GM18951 (cell line): Measurements from ENCODE around the gene RNU6-1.

Experiments
- POLR2A ChIP-seq: IDR thresholded peaks from 4 replicates; pipeline ENCODE4 v1.6.1; 2011; ENCODE audit warnings: mild to moderate bottlenecking; ENCODE audit not compliant: insufficient read length, insufficient read depth; ENCODE audit errors: extremely low read depth
- in situ Hi-C: fragments of 300-500 bp; cut with MboI; formaldehyde crosslinking; loops from one replicate; pipeline ENCODE4 v1.12.0; 2022; ENCODE audit warnings: low sequenced_read_pairs, mixed read lengths, inconsistent platforms; ENCODE audit not compliant: unreplicated experiment

The RNU6-1 gene

GRCh38 chr15:67850994-67851571, 11.2 kb upstream of the RNU6-1 start:
- in situ Hi-C loops, result loop anchor here (25.0 kb wide), 1 partner anchor 311 kb away; no protein-coding TSS in a partner anchor
- no peak for TF ChIP-seq POLR2A

- in situ Hi-C loops, result loop anchor here (25.0 kb wide), 1 partner anchor 312 kb away; no protein-coding TSS in a partner anchor
- no peak for TF ChIP-seq POLR2A
Observed at GRCh38 chr15:67850336-67850735, 10.5 kb upstream of the RNU6-1 start.

GRCh38 chr15:67849538-67849937, 9.7 kb upstream of the RNU6-1 start:
- in situ Hi-C loops, result no loop called here
- no peak for TF ChIP-seq POLR2A

DNA sequence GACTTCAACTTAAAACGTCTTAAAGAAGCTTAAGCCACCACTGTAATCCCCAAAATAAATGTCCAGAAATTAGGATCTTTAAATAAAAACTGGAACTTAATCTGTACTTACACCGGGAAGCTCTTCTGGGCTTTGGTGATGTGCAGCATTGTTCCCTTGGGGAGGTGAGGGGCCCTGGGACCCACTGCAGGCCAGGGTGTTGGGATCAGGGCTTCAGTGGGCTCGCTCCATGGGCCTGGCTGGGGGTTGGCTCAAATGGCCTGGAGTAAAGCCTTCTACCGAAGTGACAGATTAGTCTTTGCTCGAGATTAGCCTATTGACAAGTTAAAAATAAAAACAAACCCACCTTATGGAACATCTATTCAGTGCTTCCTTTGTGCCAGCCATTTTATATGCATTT, 6.1 kb upstream of the RNU6-1 start:
- in situ Hi-C loops, result no loop called here
- no peak for TF ChIP-seq POLR2A

GRCh38 chr15:67843571-67844387, 3.9 kb upstream of the RNU6-1 start:
- TF ChIP-seq POLR2A, result no peak
- in situ Hi-C loops, result no loop called here

DNA sequence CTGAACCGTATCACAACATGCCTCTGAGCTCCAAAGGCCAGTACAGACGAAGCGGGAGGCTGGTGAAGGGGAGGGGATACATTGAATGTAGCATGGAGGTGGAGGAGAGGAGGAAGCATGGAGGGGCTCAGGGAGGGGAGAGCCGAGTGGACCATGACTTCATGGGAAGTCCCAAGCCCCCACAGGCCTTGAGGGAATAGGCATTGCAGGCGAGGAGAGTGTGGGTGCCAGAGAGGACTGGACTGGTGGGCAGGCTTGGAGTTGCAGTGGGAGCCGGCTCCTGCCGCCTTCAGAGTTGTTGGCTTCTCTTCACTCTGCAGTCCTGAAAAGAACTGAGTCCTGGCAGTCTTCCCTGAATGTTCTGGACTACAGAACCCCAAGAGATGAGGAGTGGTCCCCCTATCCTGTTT, 3.3 kb upstream of the RNU6-1 start:
- TF ChIP-seq POLR2A, result no peak
- in situ Hi-C loops, result no loop called here

DNA sequence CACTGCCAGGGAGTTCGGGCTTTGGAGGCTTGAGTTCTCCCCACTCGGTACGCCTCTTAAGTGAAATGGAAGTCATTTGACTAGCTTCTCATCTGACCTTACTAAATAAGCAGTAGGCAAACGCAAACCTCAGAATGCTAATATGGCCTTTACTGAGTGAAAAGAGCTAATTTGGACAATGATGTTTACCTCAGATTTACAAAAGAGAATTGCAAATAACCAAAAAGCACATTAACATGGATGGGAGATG, 1.6 kb upstream of the RNU6-1 start:
- in situ Hi-C loops, result no loop called here
- no peak for TF ChIP-seq POLR2A

DNA sequence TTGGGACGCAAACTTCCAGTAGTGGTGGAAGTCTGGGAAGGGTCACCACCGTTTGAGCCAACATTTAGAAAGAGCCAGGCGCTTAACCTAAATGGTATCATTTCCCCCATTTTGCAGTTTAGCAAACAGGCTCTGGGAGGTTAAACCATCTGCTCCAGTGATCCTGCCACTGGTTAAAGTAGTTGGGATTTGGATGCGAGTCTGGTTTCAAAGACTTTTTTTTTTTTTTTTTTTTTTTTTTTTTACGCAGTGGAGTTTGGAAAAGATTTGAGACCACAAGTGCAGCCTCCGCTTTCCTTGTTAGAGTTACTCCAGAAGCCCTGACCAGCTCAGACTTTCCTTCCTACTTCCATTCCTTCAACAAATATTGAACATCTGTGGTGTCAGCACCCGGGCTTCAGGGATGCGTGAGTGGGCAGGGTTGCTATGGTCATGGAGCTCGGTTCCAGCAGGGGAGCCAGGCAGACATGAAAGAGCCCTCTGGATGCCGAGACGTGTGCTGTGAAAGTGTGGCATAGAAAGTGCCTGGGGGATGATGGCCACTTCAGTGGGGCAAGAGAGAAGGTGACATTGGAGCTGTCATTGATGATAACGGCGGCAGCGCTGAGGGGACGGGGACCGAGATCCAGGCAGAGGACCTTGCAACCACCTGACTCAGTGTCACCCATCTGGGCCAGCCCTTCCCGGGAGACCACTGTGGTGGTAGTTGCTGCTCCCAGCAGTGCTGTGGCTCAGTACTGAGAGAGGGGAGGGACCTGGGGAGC, 1.1 kb upstream of the RNU6-1 start:
- TF ChIP-seq POLR2A, result no peak
- in situ Hi-C loops, result no loop called here

DNA sequence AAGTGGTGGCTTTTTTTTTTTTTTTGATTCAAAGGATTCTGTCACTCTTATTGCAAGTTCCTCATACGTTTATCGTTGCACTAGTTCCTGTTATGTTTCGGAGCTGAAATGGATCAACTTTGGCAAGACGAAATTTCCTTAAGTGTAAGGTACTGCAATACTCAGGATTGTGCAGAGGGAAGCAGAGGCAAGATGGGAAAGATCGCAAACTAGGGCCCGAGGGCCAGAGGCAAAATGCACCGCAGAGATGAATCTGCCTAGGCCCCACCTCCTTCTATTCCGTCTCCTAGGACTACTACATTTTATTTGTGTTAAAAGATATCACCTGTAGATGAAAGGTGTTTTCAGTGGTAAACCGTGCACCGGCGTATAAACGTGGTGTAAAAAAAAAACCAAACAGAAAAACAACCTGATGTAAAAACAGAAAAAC, 331 bp downstream of the RNU6-1 start:
- in situ Hi-C loops, result loop anchor here (10.0 kb wide), 2 partner anchors 375 to 895 kb away; no protein-coding TSS in a partner anchor

GRCh38 chr15:67838789-67839332, 984 bp downstream of the RNU6-1 start:
- in situ Hi-C loops, result loop anchor here (10.0 kb wide), 2 partner anchors 374 to 894 kb away; no protein-coding TSS in a partner anchor
- TF ChIP-seq POLR2A, result no peak

More for the DNA sequence above, 331 bp downstream of the RNU6-1 start:
- no peak for TF ChIP-seq POLR2A

GRCh38 chr15:67836955-67837354, 2.9 kb downstream of the RNU6-1 start:
- no peak for TF ChIP-seq POLR2A
- in situ Hi-C loops, result loop anchor here (10.0 kb wide), 2 partner anchors 372 to 892 kb away; no protein-coding TSS in a partner anchor

- in situ Hi-C loops, result loop anchor here (10.0 kb wide), 2 partner anchors 372 to 892 kb away; no protein-coding TSS in a partner anchor
- TF ChIP-seq POLR2A, result no peak
Observed at GRCh38 chr15:67836477-67836876, 3.4 kb downstream of the RNU6-1 start.

GRCh38 chr15:67836134-67836455, 3.8 kb downstream of the RNU6-1 start:
- no peak for TF ChIP-seq POLR2A
- in situ Hi-C loops, result loop anchor here (10.0 kb wide), 2 partner anchors 371 to 891 kb away; no protein-coding TSS in a partner anchor

DNA sequence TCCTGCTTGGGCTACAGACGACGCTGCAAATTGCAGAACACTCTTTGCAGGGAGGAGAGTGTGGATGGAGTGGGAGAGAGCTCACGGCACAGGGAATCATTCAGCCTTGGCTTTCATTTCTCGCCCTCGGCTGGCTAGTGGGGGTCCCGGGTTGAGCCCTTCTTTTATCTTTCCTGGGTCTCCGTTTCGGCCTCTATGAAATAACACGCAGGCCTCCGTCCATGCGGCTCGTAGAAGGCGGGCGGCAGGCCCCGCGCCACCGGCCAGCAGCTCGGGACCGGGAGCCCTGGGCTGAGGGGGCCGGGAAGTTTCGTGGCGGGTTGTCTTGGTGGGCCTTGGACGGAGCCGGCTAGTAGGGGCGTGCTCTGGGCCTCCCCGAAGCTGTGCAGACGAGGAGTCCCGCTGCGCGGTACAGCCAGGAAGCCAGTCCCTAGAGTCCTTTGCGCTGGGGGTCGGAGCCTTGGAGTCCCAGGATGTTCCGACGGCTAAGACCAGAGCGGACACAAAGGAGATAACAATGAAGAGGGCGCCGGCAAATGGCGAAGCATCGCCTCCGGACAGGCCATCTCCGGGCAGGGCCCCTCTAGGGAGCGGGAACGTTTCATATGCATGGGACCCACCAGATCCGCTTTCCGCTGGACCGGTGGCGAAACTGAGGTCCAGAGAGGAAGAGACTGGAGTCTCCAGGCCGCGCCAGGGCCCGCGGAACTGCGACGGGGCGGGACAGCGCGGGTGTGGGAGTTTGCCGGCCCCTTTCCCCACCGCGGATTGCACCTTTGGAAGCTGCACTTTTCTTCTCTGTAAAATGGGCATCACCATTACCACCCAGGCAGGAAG, 4.3 kb downstream of the RNU6-1 start:
- in situ Hi-C loops, result loop anchor here (10.0 kb wide), 2 partner anchors 371 to 891 kb away; no protein-coding TSS in a partner anchor
- no peak for TF ChIP-seq POLR2A
